NCI-H146 (cell line): ENCODE measurements around the gene PSPN.

Experiments used
- DNase-seq: peaks from one replicate; lab custom pipeline; 2025; lab: John Stamatoyannopoulos, UW

PSPN gene

GRCh38 chr19:6325614-6326013, 50.1 kb downstream of the PSPN start:
- DNase-seq, result no peak
